ENCODE results near the gene DPP6.
A peak's percentile ranks its signal among the peaks of the same experiment; 100 is the strongest.

DPP6 gene

GRCh38 chr7:154693661-154694060, 641.5 kb downstream of the DPP6 start:
- H3K4me3 ChIP-seq (replicated peaks; ENCODE audit: low read depth, low read length) = no peak overlapping the region
- TF ChIP-seq CTCF (IDR thresholded peaks at IDR 0.05; ENCODE audit: insufficient read depth, low read length, poor library complexity, severe bottlenecking) = no peak
- H3K27me3 ChIP-seq (replicated peaks; ENCODE audit: control insufficient read depth, insufficient read depth, low read length) = no peaks in the 10 kb centered on the region
- no peak for DNase-seq (ENCODE audit: extremely low read depth, insufficient read length)
- H3K36me3 ChIP-seq (ENCODE audit: control insufficient read depth, insufficient read depth, low read length) = no peaks in the 10 kb centered on the region

GRCh38 chr7:154695836-154696235, 643.6 kb downstream of the DPP6 start:
- H3K4me3 ChIP-seq (replicated peaks; ENCODE audit: low read depth, low read length) = no peak overlapping the region
- no peaks in the 10 kb centered on the region for H3K27me3 ChIP-seq (replicated peaks; ENCODE audit: control insufficient read depth, insufficient read depth, low read length)
- TF ChIP-seq CTCF (IDR thresholded peaks at IDR 0.05; ENCODE audit: insufficient read depth, low read length, poor library complexity, severe bottlenecking) = no peak
- no peak for DNase-seq (ENCODE audit: extremely low read depth, insufficient read length)
- H3K36me3 ChIP-seq (ENCODE audit: control insufficient read depth, insufficient read depth, low read length) = no peaks in the 10 kb centered on the region

GRCh38 chr7:154696556-154696955, 644.4 kb downstream of the DPP6 start:
- DNase-seq (ENCODE audit: extremely low read depth, insufficient read length) = no peak
- no peaks in the 10 kb centered on the region for H3K36me3 ChIP-seq (ENCODE audit: control insufficient read depth, insufficient read depth, low read length)
- H3K4me3 ChIP-seq (replicated peaks; ENCODE audit: low read depth, low read length) = no peak overlapping the region
- TF ChIP-seq CTCF (IDR thresholded peaks at IDR 0.05; ENCODE audit: insufficient read depth, low read length, poor library complexity, severe bottlenecking) = no peak
- no peaks in the 10 kb centered on the region for H3K27me3 ChIP-seq (replicated peaks; ENCODE audit: control insufficient read depth, insufficient read depth, low read length)

- H3K36me3 ChIP-seq (ENCODE audit: control insufficient read depth, insufficient read depth, low read length) = no peaks in the 10 kb centered on the region
- TF ChIP-seq CTCF (IDR thresholded peaks at IDR 0.05; ENCODE audit: insufficient read depth, low read length, poor library complexity, severe bottlenecking) = peak; percentile 60
- no peak for DNase-seq (ENCODE audit: extremely low read depth, insufficient read length)
- no peak overlapping the region for H3K4me3 ChIP-seq (replicated peaks; ENCODE audit: low read depth, low read length)
- no peaks in the 10 kb centered on the region for H3K27me3 ChIP-seq (replicated peaks; ENCODE audit: control insufficient read depth, insufficient read depth, low read length)
Measured at GRCh38 chr7:154698726-154699291, 646.6 kb downstream of the DPP6 start.

GRCh38 chr7:154699417-154699816, 647.2 kb downstream of the DPP6 start:
- no peaks in the 10 kb centered on the region for H3K36me3 ChIP-seq (ENCODE audit: control insufficient read depth, insufficient read depth, low read length)

More at GRCh38 chr7:154699417-154699816, 647.2 kb downstream of the DPP6 start:
- DNase-seq (ENCODE audit: extremely low read depth, insufficient read length) = no peak
- no peak for TF ChIP-seq CTCF (IDR thresholded peaks at IDR 0.05; ENCODE audit: insufficient read depth, low read length, poor library complexity, severe bottlenecking)
- Histone ChIP-seq H3K27me3 (replicated peaks; ENCODE audit: control insufficient read depth, insufficient read depth, low read length) (no peaks in the 10 kb centered on the region), H3K4me3 (replicated peaks; ENCODE audit: low read depth, low read length) (no peak overlapping the region)

Data from GM06990 (cell line).